CD4-positive, alpha-beta T cell treated with Interleukin-2 at 100 ng/mL for 4 hours (primary cell): ENCODE measurements around the gene KREMEN1.
"Not testable (repeated sequence)": the region's sequence is repeated elsewhere in the genome, so short reads cannot be mapped to it uniquely, and the experiment has no call there.

Source experiments
- DNase-seq: peaks from one replicate; pipeline ENCODE4 v3.0.0-alpha.2; 2020; ENCODE audit warnings: low spot score

The KREMEN1 gene

DNA sequence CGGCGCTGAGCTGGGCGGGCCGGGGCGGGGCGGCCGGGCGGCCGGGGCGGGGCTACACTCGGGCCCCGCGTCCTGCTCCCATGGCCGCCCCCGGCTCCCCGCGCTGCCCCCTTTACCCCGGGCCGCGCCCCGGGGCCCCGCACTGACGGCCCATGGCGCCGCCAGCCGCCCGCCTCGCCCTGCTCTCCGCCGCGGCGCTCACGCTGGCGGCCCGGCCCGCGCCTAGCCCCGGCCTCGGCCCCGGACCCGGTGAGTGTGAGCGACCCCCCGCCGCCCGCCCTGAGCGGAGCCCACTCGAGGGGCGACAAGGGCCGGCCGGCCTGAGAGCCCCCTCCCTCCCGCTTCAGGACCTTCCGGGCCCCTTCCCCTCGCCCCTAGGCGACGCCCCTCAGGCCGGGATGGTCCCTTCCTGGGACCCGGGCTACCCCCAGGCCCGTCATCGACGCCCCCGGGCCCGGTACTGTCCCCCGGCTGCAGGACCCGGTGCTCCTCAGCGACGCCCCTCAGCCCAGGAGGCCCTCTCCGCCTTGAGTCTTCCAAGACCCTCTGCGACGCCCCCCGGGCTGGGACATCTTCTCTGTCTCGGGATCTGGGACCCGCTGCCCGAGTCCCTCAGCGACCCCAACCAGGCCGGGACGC is at the start of gene KREMEN1:
KREMEN1 (plus strand) TSS at position 57 of the 639 bp plus-strand sequence; CDS start at position 153, 96 bp downstream.
- DNase-seq, result no peak

- no peak for DNase-seq
Observed at GRCh38 chr22:29023172-29023796, 49.6 kb upstream of the KREMEN1 start.

- no peak for DNase-seq
Observed at GRCh38 chr22:29026579-29026978, 46.3 kb upstream of the KREMEN1 start.

DNA sequence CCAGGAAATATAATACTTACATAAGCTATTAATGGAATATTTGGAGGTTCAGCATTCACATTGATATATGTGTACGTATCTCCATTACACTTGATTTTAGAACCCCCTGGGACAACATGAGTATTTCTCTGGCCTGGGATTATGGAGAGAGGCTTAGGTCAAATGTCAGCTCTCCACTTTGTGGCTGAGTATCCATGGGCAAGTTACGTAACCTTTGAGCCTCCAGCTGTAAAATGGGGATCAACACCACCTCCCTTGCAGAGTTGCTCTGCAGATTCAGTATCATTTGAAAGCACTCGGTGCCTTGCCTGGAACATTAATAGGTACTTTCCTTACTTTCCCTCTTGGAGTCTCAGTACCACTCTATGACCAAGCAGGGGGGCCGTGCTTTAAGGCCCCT is 44.4 kb upstream of the KREMEN1 start:
- no peak for DNase-seq

GRCh38 chr22:29029202-29030000 is 43.4 kb upstream of the KREMEN1 start:
- DNase-seq, result no peak

GRCh38 chr22:29030016-29030617 is 42.7 kb upstream of the KREMEN1 start:
- no peak for DNase-seq

GRCh38 chr22:29030618-29031226 is 42.1 kb upstream of the KREMEN1 start:
- no peak for DNase-seq

- DNase-seq, result no peak
Observed at GRCh38 chr22:29031227-29032011, 41.4 kb upstream of the KREMEN1 start.

DNA sequence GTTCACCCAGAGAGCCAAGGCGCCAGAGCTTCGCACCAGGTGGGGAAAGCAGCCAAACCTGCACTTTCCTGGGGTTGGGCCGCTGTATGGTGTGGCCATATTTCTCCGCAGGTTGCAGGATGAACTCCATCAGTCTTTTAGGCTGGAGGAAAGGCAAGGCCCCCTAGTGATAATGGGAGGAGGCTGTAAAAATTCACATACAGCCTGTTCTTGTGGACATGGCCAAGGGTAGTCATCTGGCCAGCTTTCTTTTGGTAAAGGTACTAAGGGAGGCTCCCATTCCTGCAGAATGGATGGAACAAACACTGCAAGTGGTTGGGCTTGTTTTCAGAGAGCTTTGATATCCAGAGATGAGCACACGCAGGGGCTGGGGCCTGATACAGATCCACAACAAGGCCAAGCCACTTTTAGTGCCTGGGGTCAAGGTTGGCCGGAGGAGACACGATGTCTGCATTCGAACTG is 40.8 kb upstream of the KREMEN1 start:
- no peak for DNase-seq

DNA sequence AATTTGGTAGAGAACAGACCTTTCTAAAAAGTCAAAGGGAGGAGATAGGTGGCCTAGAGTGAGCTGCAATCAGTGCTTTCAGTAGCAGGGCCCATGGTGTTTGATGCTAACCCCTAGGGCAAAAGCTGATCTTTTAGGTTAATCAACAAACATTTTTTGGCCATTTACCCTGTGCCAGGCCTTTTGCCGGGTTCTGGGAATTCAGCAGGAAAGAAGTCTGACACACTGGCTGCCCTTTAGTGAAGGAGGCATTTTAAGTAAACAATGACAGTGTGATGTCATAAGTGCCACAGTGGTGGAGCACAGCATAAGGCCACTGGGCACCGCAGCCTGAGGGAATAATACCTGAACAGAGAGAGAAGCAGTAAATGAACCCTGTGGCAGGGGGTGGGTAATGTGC is 40.3 kb upstream of the KREMEN1 start:
- no peak for DNase-seq

DNA sequence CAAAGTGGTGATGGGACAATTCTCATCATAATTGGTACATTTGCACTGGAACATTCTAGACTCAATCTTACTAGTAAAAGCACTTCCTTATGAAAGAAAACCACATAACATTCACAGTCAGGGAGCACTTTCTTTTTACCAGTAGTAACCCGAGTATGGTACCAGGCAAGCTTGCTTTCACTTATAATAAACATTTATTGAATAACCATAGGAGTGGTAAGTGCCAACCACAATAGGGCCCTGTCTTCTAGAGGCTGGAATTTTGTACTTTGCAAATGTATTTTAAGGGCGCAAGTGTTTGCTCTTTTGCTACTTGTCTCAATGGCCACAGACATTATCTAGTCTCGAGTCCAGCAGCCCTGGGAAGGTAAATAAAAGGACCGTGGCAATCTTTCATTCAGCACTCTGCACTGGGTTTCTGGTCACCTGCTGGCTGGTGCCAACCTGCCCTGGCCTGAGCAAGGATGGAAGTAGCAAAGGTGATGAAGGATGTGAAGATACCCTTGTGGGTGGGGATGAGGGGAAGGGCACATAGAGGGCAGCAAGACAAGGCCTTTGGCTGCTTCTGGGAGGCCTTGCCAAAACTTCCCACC is 35.4 kb upstream of the KREMEN1 start:
- no peak for DNase-seq

- no peak for DNase-seq
Observed at GRCh38 chr22:29039148-29039547, 33.7 kb upstream of the KREMEN1 start.

DNA sequence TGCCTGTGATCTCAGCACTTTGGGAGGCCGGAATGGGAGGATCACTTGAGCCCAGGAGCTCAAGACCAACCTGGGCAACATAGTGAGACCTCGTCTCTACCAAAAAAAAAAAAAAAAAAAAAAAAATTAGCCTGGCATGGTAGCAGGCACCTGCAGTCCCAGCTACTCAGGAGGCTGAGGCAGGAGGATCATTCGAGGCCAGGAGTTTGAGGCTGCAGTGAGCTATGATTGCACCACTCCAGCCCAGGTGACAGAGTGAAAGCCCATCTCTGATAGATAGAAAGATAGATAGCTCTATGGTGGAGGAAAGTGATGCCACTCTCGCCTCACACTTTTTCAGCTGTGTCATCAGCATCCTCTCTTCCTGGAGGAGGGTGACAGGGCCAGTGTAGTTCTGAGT is 33.2 kb upstream of the KREMEN1 start:
- DNase-seq, result not testable (repeated sequence)

DNA sequence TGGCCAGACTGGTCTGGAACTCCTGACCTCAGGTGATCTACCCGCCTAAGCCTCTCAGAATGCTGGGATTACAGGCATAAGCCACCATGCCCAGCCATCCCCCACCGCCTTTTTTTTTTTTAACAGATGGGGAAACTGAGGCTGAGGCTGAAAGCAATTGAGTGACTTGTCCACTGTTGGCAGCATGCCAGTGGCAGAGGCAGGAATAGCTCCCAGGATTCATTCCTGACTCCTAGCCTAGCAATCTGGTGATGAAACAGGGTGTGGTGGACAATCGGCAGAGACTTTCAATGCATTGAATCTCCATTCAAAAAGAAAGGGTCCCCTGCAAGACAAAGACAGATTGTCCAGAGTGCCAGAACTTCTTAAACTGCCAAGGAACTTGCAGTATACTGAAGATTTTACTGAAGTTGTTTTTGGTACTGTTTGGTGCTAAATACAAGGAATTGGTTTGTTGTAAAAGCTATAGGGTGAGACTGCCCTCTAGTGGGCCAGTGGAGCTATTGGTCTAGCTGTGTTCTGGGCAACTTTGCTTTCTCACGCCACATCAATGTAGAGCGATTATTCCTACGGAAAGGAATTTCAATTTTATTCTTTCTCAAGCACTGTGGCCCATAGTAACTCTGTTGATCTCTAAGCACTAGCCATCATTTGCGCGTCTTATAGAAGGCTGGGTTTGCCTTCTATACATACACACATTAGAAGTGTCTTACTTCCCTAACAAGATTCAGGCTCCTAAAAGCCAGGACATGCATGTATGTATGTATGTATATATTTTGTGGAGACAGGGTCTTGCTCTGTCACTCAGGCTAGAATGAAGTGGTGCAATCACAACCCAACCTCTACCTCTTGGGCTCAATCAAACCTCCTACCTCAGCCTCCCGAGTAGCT is 32.2 kb upstream of the KREMEN1 start:
- peak; percentile 70 for DNase-seq

- no peak for DNase-seq
Observed at GRCh38 chr22:29041408-29041807, 31.4 kb upstream of the KREMEN1 start.

DNA sequence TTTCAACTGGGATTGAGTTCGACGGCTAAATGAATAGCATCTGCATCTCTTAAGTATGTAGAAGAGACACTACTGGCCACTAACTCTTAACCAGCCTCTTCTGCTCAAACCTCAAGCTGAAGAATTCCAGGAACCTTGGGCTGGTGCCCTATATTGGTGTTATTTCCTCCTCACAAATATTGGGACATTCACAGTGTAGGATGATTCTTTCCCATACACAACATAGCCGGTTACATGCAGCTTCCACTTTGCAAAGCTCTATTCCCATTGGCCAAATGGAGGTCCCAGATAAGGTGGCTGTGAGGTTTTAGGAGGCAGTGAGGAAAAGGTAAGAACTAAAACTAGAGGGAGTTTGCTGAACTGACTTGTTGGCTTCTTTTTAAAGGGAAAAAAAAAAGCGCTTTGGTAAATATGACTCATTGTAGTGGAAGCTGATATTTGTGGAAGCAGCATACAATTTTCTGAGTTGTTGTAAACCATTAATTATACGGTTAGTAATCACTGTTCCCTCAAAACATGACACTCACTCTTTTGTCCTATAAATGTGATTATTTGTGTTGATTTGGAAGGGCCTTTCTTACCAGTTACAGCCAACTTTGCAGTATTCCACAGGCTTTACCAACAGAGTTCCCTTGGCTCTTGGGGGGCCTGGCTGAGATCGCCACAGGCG is 28.8 kb upstream of the KREMEN1 start:
- no peak for DNase-seq

GRCh38 chr22:29044657-29045176 is 28.1 kb upstream of the KREMEN1 start:
- DNase-seq, result no peak

GRCh38 chr22:29048822-29049654 is 23.8 kb upstream of the KREMEN1 start:
- no peak for DNase-seq
